Heart left ventricle (tissue), 13 donors: ENCODE data around the gene ANAPC1.

Experiments used
- POLR2A ChIP-seq, 2 donors: fragments of 450-650 bp; IDR thresholded peaks; one replicate each; pipeline ENCODE4 v1.6.1; 2017; ENCODE audit warnings: antibody characterized with exemption in 2 of 2, mild to moderate bottlenecking in 2 of 2, moderate library complexity in 2 of 2
- TF ChIP-seq, protein P1 (sequence below), 12 donors: fragments of 200-600 bp; sonication (generic) in 4 of 12; IDR thresholded peaks; one replicate each; pipeline versions ENCODE4 v1.5.0 to v1.8.0; 2018 to 2022; ENCODE audit warnings: antibody characterized with exemption in 12 of 12, mild to moderate bottlenecking in 5 of 12
- donor health status: ischemic (EF 13 %, LVEDD 7.1; RV severe dilation, severe dysfunction).
- donor health status: DM: no; HTN: yes; CAD: no.
- donor health status: DM: no; HTN: no; CAD: no.
- donor health status: ischemic (EF 25% LVEDD 6.9; RV normal size, moderate dysfunction).
- donor health status: ischemic (EF 25% LVEDD 5.7; RV mildly dilated, moderate dysfunction).
- donor health status: ischemic (EF 35%, LVEDD 5.7; RV mildly dilated, moderate dysfunction).
- donor health status: nonischemic (EF 11% LVEDD 7.7; RV severe dilation, severe dysfunction).
- donor health status: DM: yes; HTN: yes; CAD: no.
- donor health status: PGD.
- donor health status: ischemic (EF 29% LVEDD 5.4; RV normal size, mild dysfunction).
- donor health status: nonischemic (EF 23%, LVEDD 6.1; RV moderate dilation, normal function).

- TF ChIP-seq, protein P1, sequence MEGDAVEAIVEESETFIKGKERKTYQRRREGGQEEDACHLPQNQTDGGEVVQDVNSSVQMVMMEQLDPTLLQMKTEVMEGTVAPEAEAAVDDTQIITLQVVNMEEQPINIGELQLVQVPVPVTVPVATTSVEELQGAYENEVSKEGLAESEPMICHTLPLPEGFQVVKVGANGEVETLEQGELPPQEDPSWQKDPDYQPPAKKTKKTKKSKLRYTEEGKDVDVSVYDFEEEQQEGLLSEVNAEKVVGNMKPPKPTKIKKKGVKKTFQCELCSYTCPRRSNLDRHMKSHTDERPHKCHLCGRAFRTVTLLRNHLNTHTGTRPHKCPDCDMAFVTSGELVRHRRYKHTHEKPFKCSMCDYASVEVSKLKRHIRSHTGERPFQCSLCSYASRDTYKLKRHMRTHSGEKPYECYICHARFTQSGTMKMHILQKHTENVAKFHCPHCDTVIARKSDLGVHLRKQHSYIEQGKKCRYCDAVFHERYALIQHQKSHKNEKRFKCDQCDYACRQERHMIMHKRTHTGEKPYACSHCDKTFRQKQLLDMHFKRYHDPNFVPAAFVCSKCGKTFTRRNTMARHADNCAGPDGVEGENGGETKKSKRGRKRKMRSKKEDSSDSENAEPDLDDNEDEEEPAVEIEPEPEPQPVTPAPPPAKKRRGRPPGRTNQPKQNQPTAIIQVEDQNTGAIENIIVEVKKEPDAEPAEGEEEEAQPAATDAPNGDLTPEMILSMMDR (IDR thresholded peaks at IDR 0.05) = no peak
- TF ChIP-seq POLR2A (IDR thresholded peaks at IDR 0.05) = no peak
These were observed 40.7 kb upstream of the ANAPC1 start for GRCh38 chr2:111924617-111925107.
